NCI-H82 treated with DMSO at 0.1 percent for 48 hours (cell line): ENCODE data around the gene TTC4.

Experiments used
- DNase-seq: peaks from one replicate; lab custom pipeline; 2025; ENCODE audit not compliant: unreplicated experiment; lab: John Stamatoyannopoulos, UW

TTC4 gene

GRCh38 chr1:54715493-54716298 lies at the start of gene TTC4:
TTC4 (plus strand) TSS chr1:54715861; CDS start chr1:54715909, 48 bp downstream.
- peak; percentile 45 for DNase-seq

GRCh38 chr1:54666333-54666732 lies 49.3 kb upstream of the TTC4 start:
- DNase-seq = no peak

- DNase-seq = no peak
Observed at GRCh38 chr1:54667797-54668196, 47.9 kb upstream of the TTC4 start.

- no peak for DNase-seq
Observed at GRCh38 chr1:54668567-54668966, 47.1 kb upstream of the TTC4 start.

GRCh38 chr1:54671985-54672608 lies 43.6 kb upstream of the TTC4 start:
- peak; percentile 74 for DNase-seq

GRCh38 chr1:54678776-54679643 lies 36.7 kb upstream of the TTC4 start:
- DNase-seq = no peak

- DNase-seq = no peak
Observed at GRCh38 chr1:54679706-54680105, 36.0 kb upstream of the TTC4 start.

- no peak for DNase-seq
Observed at GRCh38 chr1:54680387-54680786, 35.3 kb upstream of the TTC4 start.

GRCh38 chr1:54681358-54681757 lies 34.3 kb upstream of the TTC4 start:
- DNase-seq = no peak

- no peak for DNase-seq
Observed at GRCh38 chr1:54683453-54683852, 32.2 kb upstream of the TTC4 start.

GRCh38 chr1:54685335-54685905 lies 30.2 kb upstream of the TTC4 start:
- no peak for DNase-seq

GRCh38 chr1:54686155-54686554 lies 29.5 kb upstream of the TTC4 start:
- no peak for DNase-seq

- no peak for DNase-seq
Observed at GRCh38 chr1:54694771-54695170, 20.9 kb upstream of the TTC4 start.

- DNase-seq = no peak
Observed at GRCh38 chr1:54695221-54695620, 20.4 kb upstream of the TTC4 start.

- no peak for DNase-seq
Observed at GRCh38 chr1:54695764-54696163, 19.9 kb upstream of the TTC4 start.

GRCh38 chr1:54696262-54696661 lies 19.4 kb upstream of the TTC4 start:
- DNase-seq = no peak

- DNase-seq = no peak
Observed at GRCh38 chr1:54697896-54698295, 17.8 kb upstream of the TTC4 start.

- no peak for DNase-seq
Observed at GRCh38 chr1:54698346-54698745, 17.3 kb upstream of the TTC4 start.

GRCh38 chr1:54699936-54700525 lies 15.6 kb upstream of the TTC4 start:
- DNase-seq = no peak

- DNase-seq = no peak
Observed at GRCh38 chr1:54701066-54701465, 14.6 kb upstream of the TTC4 start.

GRCh38 chr1:54701996-54702395 lies 13.7 kb upstream of the TTC4 start:
- no peak for DNase-seq
